Peyer's patch (tissue), 4 donors: ENCODE measurements around the gene MPHOSPH6.

ENCODE experiments used
- POLR2A ChIP-seq, 2 donors: fragments of 450-650 bp; IDR thresholded peaks; one replicate each; pipeline ENCODE4 v1.5.1; 2017; ENCODE audit warnings: antibody characterized with exemption in 2 of 2, mild to moderate bottlenecking in 2 of 2, moderate library complexity in 2 of 2
- TF ChIP-seq, protein P1 (sequence below), 6 experiments: fragments of 450-650 bp in 4 of 6; fragments of 200-600 bp in 2 of 6; sonication (generic) in 1 of 6; IDR thresholded peaks; one replicate each; pipeline ENCODE4 v1.5.1; 2017 to 2019; ENCODE audit warnings: antibody characterized with exemption in 6 of 6, mild to moderate bottlenecking in 3 of 6, moderate library complexity in 1 of 6

DNA sequence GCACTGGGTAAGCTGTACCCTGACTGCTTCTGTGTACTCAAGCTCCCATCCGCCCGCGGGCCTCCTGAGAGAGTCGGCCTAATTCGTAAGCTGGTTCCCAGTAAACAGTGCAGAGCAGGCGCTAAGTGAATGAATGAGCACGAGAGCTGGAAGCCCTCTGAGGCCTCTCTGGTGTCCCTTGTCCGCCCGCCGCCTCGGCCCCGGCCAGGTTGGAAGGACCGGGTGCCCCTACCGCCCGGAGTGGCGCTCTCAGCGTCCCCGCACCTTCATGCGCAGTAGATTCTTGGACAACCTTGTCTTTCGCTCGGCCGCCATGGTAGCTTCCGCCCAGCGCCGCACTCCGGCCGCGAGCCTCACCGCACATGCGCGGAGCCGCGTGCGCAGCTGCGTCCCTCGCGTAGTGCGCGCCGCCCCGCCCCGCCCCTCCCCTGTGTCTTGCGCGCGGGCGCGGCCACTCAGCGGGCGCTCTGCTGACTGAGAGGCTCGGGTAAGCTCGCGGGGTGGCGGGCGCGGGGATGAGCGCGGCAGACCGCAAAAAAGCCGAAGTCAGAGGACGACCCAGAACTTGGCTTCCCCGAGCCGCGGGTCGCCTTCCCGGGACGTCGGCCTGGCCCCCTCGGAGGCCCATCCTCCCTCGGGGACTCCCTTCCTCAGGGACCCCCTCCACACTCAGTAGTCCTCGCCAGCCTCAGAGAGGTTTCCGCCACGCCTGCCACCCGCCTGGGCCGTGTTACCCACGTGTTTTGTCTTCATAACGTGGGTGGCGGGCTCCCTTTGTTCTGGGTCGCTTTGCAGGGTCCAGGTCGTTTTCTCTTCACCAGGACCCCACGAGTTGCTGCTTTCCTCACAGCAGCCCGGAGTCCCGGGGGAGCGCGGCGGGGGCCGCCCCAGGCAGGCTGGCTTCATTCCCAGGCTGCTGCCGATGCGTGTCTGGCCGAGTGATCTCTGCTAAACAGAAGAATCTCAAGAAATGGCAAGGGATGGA lies at the start of gene MPHOSPH6:
- TF ChIP-seq, protein P1, sequence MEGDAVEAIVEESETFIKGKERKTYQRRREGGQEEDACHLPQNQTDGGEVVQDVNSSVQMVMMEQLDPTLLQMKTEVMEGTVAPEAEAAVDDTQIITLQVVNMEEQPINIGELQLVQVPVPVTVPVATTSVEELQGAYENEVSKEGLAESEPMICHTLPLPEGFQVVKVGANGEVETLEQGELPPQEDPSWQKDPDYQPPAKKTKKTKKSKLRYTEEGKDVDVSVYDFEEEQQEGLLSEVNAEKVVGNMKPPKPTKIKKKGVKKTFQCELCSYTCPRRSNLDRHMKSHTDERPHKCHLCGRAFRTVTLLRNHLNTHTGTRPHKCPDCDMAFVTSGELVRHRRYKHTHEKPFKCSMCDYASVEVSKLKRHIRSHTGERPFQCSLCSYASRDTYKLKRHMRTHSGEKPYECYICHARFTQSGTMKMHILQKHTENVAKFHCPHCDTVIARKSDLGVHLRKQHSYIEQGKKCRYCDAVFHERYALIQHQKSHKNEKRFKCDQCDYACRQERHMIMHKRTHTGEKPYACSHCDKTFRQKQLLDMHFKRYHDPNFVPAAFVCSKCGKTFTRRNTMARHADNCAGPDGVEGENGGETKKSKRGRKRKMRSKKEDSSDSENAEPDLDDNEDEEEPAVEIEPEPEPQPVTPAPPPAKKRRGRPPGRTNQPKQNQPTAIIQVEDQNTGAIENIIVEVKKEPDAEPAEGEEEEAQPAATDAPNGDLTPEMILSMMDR (IDR thresholded peaks at IDR 0.05), result peak in 3 of 6 experiments; percentile 39 to 53 (median 39)
- peak; percentile 40 to 58 for TF ChIP-seq POLR2A (IDR thresholded peaks at IDR 0.05)
